Duodenal mucosa (tissue), 2 donors: ENCODE data around the gene PPP3CA.

Source experiments
- H3K27ac ChIP-seq: one replicate; pipeline ENCODE4 v1.7.0; 2013; ENCODE audit warnings: low read depth, low read length
- H3K27me3 ChIP-seq, 2 donors: one replicate each; pipeline ENCODE4 v1.7.0; 2013; ENCODE audit warnings: low read length in 2 of 2, control low read depth in 1 of 2; ENCODE audit not compliant: insufficient read depth in 2 of 2, control insufficient read depth in 1 of 2
- H3K36me3 ChIP-seq, 2 donors: one replicate each; pipeline ENCODE4 v1.7.0; 2013; ENCODE audit warnings: low read length in 2 of 2, control low read depth in 1 of 2; ENCODE audit not compliant: insufficient read depth in 2 of 2, control insufficient read depth in 1 of 2
- H3K4me1 ChIP-seq, 2 donors: one replicate each; pipeline ENCODE4 v1.7.0; 2013; ENCODE audit warnings: low read length in 2 of 2, control low read depth in 1 of 2; ENCODE audit not compliant: insufficient read depth in 2 of 2, control insufficient read depth in 1 of 2
- H3K4me3 ChIP-seq, 2 donors: one replicate each; pipeline ENCODE4 v1.7.0; 2013; ENCODE audit warnings: low read length in 2 of 2, low read depth in 1 of 2
- H3K9ac ChIP-seq, 2 donors: one replicate each; pipeline ENCODE4 v1.7.0; 2013; ENCODE audit warnings: low read length in 2 of 2, low read depth in 1 of 2
- H3K9me3 ChIP-seq, 2 donors: one replicate each; pipeline ENCODE4 v1.7.0; 2013; ENCODE audit warnings: low read length in 2 of 2, control low read depth in 1 of 2; ENCODE audit not compliant: control insufficient read depth in 1 of 2

Gene PPP3CA

DNA sequence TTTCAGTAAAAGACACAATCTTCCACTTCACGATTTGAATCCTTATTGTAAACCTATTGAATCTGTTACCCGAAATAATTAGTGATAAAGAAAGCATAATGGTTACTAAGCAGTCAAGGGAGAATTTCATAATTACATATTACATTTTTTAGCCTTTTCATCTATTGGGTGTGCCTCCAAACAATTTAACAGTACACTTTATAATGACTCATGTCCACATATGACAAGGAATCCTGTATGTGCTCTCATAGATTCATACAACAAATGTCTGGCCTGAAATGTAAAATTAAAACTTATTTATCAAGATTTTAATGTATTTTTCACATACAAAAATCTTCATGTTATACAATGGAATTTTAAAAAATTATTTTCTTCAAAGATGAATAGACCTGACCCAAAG is 39.4 kb downstream of the PPP3CA start:
- Histone ChIP-seq H3K9ac (no peak overlapping the region), H3K36me3 (no peaks in the 10 kb centered on the region), H3K27me3 (no peaks in the 10 kb centered on the region), H3K9me3 (no peaks in the 10 kb centered on the region), H3K4me3 (no peak overlapping the region), H3K4me1 (peaks cover 7 to 11% of the 10 kb centered on the region in 2 donors), H3K27ac (no peak overlapping the region)

DNA sequence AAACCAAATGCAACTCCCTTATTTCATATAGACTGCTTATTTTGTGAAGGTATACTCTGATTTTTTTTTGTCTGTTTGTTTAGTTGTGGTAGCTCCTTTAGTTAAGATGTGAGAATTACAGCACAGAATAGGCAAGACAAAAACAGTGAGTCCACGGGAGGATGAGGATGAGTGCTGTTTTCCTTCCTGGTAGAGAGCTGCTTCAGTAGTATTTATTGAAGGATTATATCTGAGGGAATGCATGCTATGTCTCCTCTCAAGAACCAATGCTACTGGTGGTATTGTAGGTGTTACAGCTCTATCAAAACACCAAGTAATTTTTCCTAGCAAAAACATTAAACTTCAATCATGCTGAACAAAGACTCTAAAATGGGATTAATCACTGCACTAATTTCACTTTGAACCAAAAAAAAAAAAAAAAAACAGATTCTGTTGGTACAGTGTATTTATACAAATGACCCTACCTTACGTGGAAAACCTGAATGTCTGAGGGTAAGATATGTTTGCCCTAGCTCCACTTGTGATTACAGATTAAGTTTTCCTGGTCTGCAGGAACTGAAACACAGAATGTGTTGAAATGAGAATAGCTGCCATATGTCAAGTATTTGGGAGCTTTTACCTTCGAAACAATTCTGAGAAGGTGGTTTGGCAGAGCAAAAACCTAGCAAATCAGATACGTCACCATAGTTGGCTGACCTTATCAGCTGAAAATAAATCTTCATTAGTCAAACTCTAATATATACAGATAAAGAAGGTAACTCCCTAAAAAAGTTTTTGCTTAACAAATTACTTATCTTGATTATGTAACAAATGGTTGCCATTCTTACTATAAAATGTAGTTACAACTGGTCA is 40.3 kb downstream of the PPP3CA start:
- H3K4me1 ChIP-seq = peaks cover 7 to 11% of the 10 kb centered on the region in 2 donors
- H3K27ac ChIP-seq = no peak overlapping the region
- H3K27me3 ChIP-seq = no peaks in the 10 kb centered on the region
- H3K36me3 ChIP-seq = no peaks in the 10 kb centered on the region
- H3K9ac ChIP-seq = no peak overlapping the region
- no peaks in the 10 kb centered on the region for H3K9me3 ChIP-seq
- no peak overlapping the region for H3K4me3 ChIP-seq

DNA sequence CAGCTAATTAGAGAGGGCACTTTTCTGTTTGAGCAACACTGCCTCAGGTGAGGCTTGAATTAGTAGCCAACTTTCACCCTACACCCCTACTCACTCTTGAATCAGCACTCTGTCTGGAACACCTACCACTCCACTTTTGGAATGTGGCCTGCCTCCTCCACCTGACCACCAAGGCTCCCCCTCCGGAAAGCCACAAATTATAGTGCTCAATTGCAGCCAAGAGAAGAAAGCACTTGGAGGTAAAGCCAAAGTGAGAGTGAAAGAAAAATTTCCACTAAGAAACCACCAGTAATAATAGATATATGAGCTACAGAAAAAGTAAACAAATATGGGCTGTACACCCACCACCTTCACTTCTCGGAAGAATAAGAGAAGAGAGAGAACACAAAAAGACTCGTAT is 41.1 kb downstream of the PPP3CA start:
- Histone ChIP-seq H3K4me3 (no peak overlapping the region), H3K9me3 (no peaks in the 10 kb centered on the region), H3K4me1 (peaks cover 7 to 11% of the 10 kb centered on the region in 2 donors), H3K27ac (no peak overlapping the region), H3K27me3 (no peaks in the 10 kb centered on the region), H3K9ac (no peak overlapping the region), H3K36me3 (no peaks in the 10 kb centered on the region)

DNA sequence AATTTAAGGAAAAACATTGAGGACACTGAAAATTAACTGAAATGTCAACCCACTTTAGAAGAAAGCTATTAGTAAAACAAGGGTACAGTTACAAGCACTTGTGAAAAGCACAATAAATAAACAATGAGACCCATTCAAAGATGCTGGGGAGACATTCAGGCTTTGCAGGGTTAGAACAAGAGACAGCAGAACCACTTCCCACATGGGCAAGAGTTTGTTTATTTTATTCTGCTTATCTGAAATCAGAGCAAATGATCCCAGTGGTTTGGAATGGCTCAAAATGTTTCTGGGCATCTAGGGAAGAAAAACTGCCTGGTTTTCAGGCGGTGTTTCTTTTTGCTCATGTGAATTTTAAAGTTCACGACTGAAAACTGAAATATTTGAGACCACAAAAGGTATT is 42.4 kb downstream of the PPP3CA start:
- H3K4me3 ChIP-seq = no peak overlapping the region
- H3K27ac ChIP-seq = no peak overlapping the region
- peaks cover 7 to 11% of the 10 kb centered on the region in 2 donors for H3K4me1 ChIP-seq
- H3K9ac ChIP-seq = no peak overlapping the region
- no peaks in the 10 kb centered on the region for H3K36me3 ChIP-seq
- no peaks in the 10 kb centered on the region for H3K9me3 ChIP-seq
- H3K27me3 ChIP-seq = no peaks in the 10 kb centered on the region

DNA sequence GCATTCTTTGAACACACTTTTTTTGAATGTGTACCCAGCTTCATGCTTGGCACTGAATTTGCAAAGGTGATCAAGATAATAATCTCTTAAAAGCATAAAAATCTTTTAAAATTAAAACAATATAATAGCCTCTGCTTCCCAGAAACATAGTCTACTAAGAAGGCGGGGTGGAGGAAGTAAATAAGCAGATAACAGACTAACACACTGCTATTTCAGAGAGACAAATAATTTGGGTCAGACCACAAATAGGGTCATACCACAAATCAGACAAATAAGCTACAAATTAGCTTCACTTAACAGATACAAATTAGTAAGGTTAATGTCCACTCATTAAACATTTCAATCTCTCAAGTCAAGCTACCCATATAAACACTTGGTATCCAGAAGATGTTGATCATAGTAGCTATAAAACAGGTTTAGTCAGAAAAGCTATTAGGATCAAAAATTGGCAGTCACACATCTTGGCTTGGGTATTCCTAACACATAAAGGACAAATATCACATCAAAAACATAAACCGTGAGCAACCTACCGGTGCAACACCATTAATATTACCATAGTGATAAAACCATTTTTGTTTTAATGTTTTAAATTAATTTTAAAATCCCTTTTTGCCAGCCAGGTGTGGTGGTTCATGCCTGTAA is 47.3 kb downstream of the PPP3CA start:
- Histone ChIP-seq H3K9me3 (no peaks in the 10 kb centered on the region), H3K4me3 (no peak overlapping the region), H3K36me3 (no peaks in the 10 kb centered on the region), H3K27ac (no peak overlapping the region), H3K27me3 (no peaks in the 10 kb centered on the region), H3K9ac (no peak overlapping the region), H3K4me1 (no peaks in the 10 kb centered on the region)

DNA sequence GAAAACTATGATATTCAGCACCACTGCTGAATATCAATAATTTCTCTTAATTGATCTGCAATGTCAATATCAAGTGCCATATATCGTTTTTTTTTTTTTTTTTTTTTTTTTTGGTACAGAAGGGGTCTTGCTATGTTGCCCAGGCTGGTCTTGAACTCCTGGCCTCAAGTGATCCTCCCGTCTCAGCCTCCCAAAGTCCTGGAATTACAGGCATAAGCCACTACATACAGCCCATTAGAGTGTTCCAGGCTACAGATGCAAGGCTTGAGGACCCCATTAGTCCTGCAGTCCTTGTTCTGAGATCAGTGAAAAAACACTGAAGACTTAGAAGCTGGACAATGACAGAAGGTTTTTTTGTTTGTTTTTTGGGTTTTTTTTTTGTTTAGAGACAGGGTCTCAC is 48.3 kb downstream of the PPP3CA start:
- Histone ChIP-seq H3K27me3 (no peaks in the 10 kb centered on the region), H3K36me3 (no peaks in the 10 kb centered on the region), H3K9ac (no peak overlapping the region), H3K27ac (no peak overlapping the region), H3K4me1 (no peaks in the 10 kb centered on the region), H3K4me3 (no peak overlapping the region), H3K9me3 (no peaks in the 10 kb centered on the region)

DNA sequence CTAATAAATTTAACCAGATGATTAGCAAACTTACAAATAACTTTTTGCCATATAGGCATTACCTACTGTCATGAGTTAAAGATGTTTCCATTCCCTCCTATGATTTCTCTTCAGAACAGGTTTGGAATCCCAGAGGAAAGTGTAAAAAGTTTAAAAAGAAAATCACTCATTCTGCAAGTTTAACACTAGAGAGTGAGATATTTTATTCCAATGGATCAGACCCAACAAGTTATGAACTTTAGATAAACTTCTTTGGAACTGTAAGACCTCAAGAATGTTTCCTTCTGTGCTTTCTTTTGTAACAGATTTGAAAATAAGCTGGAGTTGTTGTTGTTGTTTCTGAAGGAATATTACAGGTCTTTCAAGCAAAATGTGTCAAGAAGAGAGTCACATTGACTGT is 51.6 kb downstream of the PPP3CA start:
- H3K4me3 ChIP-seq = no peak overlapping the region
- H3K27me3 ChIP-seq = no peaks in the 10 kb centered on the region
- H3K36me3 ChIP-seq = no peaks in the 10 kb centered on the region
- no peak overlapping the region for H3K27ac ChIP-seq
- H3K9me3 ChIP-seq = no peaks in the 10 kb centered on the region
- H3K9ac ChIP-seq = no peak overlapping the region
- H3K4me1 ChIP-seq = peaks cover 0 to 1% of the 10 kb centered on the region in 2 donors

DNA sequence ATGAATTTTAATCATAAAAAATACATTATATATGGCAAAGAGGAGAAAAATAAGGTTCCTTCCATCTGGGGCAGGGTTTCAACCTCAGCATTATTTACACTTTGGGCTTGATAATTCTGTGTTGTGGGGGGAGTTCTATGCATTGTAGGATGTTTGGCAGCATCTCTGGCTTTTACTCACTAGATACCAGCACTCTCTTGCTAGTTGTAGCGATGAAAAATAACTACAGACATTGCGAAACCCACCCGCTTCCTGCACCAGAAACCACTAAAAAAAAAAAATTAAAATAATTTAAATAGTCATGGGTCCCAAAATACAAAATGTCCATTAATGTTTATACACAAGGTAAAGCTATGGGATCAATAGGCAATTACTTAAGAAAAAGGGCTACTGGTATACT is 52.7 kb downstream of the PPP3CA start:
- H3K4me1 ChIP-seq = peaks cover 0 to 4% of the 10 kb centered on the region in 2 donors

DNA sequence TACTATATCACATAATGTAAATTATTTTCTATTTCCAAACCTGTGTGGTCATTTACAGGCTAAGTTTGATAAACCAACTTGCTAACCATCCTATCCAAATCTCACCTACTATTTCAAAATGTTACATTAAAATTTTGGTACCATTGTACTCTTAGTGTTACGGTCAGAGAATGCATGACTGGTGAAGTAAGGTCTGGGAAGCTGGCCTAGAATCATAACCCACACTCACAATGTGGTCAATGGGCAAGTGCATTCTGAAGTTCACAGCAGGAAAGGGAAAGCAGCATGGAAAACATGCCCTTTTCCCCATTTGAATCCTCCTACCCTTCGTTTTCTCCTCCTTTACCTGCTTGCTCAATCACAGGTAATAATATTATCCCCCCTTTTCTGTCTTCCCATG is 54.4 kb downstream of the PPP3CA start:
- Histone ChIP-seq H3K36me3 (no peaks in the 10 kb centered on the region), H3K4me3 (no peak overlapping the region), H3K9ac (no peak overlapping the region), H3K4me1 (peaks cover 4% of the 10 kb centered on the region in 2 donors), H3K27ac (no peak overlapping the region), H3K27me3 (no peaks in the 10 kb centered on the region), H3K9me3 (no peaks in the 10 kb centered on the region)

More for the DNA sequence above, 52.7 kb downstream of the PPP3CA start:
- Histone ChIP-seq H3K9ac (no peak overlapping the region), H3K27me3 (no peaks in the 10 kb centered on the region), H3K27ac (no peak overlapping the region), H3K4me3 (no peak overlapping the region), H3K9me3 (no peaks in the 10 kb centered on the region), H3K36me3 (no peaks in the 10 kb centered on the region)

DNA sequence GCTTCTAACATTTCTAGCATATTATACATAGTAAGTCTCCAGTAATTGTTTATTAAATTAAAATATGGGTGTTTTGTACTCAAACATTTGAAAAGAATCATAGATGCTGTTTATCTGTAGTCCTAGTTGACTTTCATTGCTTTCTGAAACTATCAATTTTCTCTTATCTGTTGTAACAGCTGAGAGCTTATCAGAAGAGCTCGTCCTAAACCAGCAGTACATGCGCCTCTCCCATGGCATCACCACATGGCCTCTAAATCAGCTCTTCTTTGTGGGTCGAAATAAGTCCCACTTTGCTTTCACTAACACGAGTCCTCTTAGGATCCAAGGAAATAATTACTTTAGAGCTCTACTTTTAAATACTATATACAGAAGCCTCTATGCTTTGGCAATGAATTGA is 55.1 kb downstream of the PPP3CA start:
- no peak overlapping the region for H3K27ac ChIP-seq
- H3K27me3 ChIP-seq = no peaks in the 10 kb centered on the region
- H3K9me3 ChIP-seq = no peaks in the 10 kb centered on the region
- no peak overlapping the region for H3K4me3 ChIP-seq
- H3K36me3 ChIP-seq = no peaks in the 10 kb centered on the region
- H3K4me1 ChIP-seq = peaks cover 4 to 5% of the 10 kb centered on the region in 2 donors
- no peak overlapping the region for H3K9ac ChIP-seq
